Parathyroid adenoma (tissue), 2 donors: ENCODE measurements around the gene ITGB7.
"Not testable (repeated sequence)": the region's sequence is repeated elsewhere in the genome, so short reads cannot be mapped to it uniquely, and the experiment has no call there.

Experiments used
- H2AFZ ChIP-seq: fragments of 300-600 bp; sonication (generic); one replicate; pipeline ENCODE4 v1.7.0; 2017; ENCODE audit warnings: antibody characterized with exemption, mild to moderate bottlenecking
- H3K27ac ChIP-seq: fragments of 300-600 bp; sonication (generic); one replicate; pipeline ENCODE4 v1.7.0; 2017
- H3K27me3 ChIP-seq: fragments of 300-600 bp; sonication (generic); one replicate; pipeline ENCODE4 v1.7.0; 2017; ENCODE audit warnings: low read length; ENCODE audit not compliant: control insufficient read depth, insufficient read depth
- H3K36me3 ChIP-seq: fragments of 300-600 bp; sonication (generic); one replicate; pipeline ENCODE4 v1.7.0; 2017; ENCODE audit warnings: low read length; ENCODE audit not compliant: control insufficient read depth, insufficient read depth
- H3K4me1 ChIP-seq: fragments of 300-600 bp; sonication (generic); one replicate; pipeline ENCODE4 v1.7.0; 2017; ENCODE audit warnings: control low read depth
- H3K4me2 ChIP-seq: fragments of 300-600 bp; sonication (generic); one replicate; pipeline ENCODE4 v1.7.0; 2017; ENCODE audit warnings: low read length
- H3K4me3 ChIP-seq: fragments of 300-600 bp; sonication (generic); one replicate; pipeline ENCODE4 v1.7.0; 2017; ENCODE audit warnings: low read depth, low read length
- H3K79me2 ChIP-seq: fragments of 300-600 bp; sonication (generic); one replicate; pipeline ENCODE4 v1.7.0; 2017; ENCODE audit warnings: control low read depth
- H3K9ac ChIP-seq: fragments of 300-600 bp; sonication (generic); one replicate; pipeline ENCODE4 v1.7.0; 2017; ENCODE audit warnings: mild to moderate bottlenecking
- H3K9me3 ChIP-seq: fragments of 300-600 bp; sonication (generic); one replicate; pipeline ENCODE4 v1.7.0; 2017; ENCODE audit warnings: low read length; ENCODE audit not compliant: control insufficient read depth
- CTCF ChIP-seq: fragments of 300-600 bp; sonication (generic); IDR thresholded peaks from one replicate; pipeline ENCODE4 v1.7.0; 2017; ENCODE audit warnings: antibody characterized with exemption, mild to moderate bottlenecking
- donor health status: primary hyperparathyroidism.

The ITGB7 gene

DNA sequence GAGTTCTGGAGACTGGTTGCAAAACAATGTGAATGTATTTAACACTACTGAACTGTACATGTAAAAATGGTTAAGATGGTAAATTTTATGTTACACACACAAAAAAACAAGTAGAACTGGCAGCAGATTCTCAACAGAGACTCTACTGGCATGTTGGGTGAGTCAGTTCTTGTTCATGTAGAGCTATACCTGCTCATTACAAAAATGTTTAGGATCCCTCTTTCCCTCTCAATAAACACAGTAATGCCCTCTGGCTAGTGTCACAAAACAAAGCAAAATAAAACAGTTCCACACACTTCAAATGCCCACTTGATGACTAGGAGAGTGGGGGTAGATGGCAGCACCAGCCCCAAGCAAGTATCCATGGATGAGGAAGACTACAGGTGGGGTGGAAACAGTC is 40.2 kb downstream of the ITGB7 start:
- no peak overlapping the region for H3K9ac ChIP-seq
- no peaks in the 10 kb centered on the region for H3K9me3 ChIP-seq
- no peaks in the 10 kb centered on the region for H3K27me3 ChIP-seq
- H3K4me2 ChIP-seq: no peak overlapping the region
- H3K36me3 ChIP-seq: no peaks in the 10 kb centered on the region
- no peak overlapping the region for H2AFZ ChIP-seq
- peaks cover 22% of the 10 kb centered on the region for H3K4me1 ChIP-seq
- TF ChIP-seq CTCF: no peak
- no peak overlapping the region for H3K4me3 ChIP-seq
- H3K79me2 ChIP-seq: no peaks in the 10 kb centered on the region
- H3K27ac ChIP-seq: no peak overlapping the region

- H3K27me3 ChIP-seq, H2AFZ ChIP-seq, H3K4me2 ChIP-seq, H3K9me3 ChIP-seq, H3K79me2 ChIP-seq, H3K4me3 ChIP-seq, H3K4me1 ChIP-seq, H3K36me3 ChIP-seq, H3K27ac ChIP-seq, H3K9ac ChIP-seq: not testable (repeated sequence)
Observed at GRCh38 chr12:53163008-53163407, 44.0 kb downstream of the ITGB7 start.

DNA sequence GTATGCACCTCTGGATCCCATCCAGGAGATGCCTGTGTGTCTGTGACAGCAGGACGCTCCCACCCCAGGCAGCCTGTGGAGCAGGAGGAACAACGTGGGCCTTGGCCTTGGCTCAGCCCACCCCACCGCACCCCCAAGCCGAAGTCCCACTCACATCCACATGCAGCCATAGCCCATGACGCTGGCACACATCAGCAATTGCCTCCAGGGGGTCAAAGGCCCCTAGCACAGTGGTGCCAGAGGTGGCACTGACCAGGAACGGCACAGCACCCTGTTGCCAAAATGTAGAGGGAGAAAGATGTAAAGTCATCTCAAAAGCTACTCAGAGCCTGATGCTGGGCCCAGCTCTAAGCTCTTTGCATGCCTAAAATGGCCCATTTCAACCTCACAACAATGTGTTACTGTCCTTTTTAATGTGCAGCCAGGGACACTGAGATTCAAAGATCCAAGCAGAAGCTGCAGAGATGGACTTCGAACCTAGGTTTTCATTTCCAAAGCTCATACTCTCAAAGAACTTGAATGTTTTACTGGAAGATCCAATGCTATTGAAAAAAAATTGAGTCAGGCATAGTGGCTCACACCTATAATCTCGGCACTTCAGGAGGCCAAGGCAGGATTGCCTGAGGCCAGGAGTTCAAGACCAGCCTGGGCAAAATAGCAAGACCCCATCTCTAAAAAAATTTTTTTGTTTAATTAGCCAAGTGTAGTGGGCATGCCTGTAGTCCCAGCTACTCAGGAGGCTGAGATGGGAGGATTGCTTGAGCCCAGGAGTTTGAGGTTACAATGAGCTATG is 45.7 kb downstream of the ITGB7 start:
- TF ChIP-seq CTCF: no peak
- H3K4me1 ChIP-seq: peaks cover 2% of the 10 kb centered on the region
- H3K27me3 ChIP-seq: no peaks in the 10 kb centered on the region
- H3K36me3 ChIP-seq: no peaks in the 10 kb centered on the region
- H3K9ac ChIP-seq: no peak overlapping the region
- H3K9me3 ChIP-seq: no peaks in the 10 kb centered on the region
- no peak overlapping the region for H3K27ac ChIP-seq
- no peak overlapping the region for H3K4me3 ChIP-seq
- no peak overlapping the region for H3K4me2 ChIP-seq
- H2AFZ ChIP-seq: no peak overlapping the region
- no peaks in the 10 kb centered on the region for H3K79me2 ChIP-seq

GRCh38 chr12:53160673-53161072 is 46.4 kb downstream of the ITGB7 start:
- Histone ChIP-seq H3K9me3 (no peaks in the 10 kb centered on the region), H3K4me1 (peaks cover 2% of the 10 kb centered on the region), H3K36me3 (no peaks in the 10 kb centered on the region), H3K27ac (no peak overlapping the region), H3K27me3 (no peaks in the 10 kb centered on the region), H3K4me3 (no peak overlapping the region), H3K4me2 (no peak overlapping the region), H2AFZ (no peak overlapping the region), H3K9ac (no peak overlapping the region), H3K79me2 (no peaks in the 10 kb centered on the region)
- no peak for TF ChIP-seq CTCF

DNA sequence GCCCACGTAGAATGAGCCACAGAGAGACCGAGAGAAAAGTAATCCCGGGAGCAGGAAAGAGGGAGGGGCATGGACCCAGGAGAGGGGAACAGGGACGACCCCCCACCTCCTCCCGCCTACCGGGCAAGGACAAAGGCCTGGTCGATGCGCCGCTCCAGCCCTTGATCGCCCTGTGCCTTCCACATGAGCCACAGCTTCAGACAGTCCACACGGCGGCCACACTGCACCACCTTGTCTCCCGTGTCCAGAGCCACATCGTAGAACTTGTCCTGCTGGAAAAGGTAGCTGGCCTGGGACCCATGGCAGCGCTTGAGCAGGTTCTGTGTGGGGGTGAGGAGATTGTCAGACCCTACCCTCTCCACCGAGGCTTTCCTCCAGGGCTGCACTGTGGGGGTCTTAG is 47.1 kb downstream of the ITGB7 start:
- no peak for TF ChIP-seq CTCF
- Histone ChIP-seq H3K36me3 (no peaks in the 10 kb centered on the region), H3K9me3 (no peaks in the 10 kb centered on the region), H3K4me3 (no peak overlapping the region), H3K4me2 (no peak overlapping the region), H3K79me2 (no peaks in the 10 kb centered on the region), H3K4me1 (peaks cover 2% of the 10 kb centered on the region), H3K27me3 (no peaks in the 10 kb centered on the region), H2AFZ (no peak overlapping the region), H3K9ac (no peak overlapping the region), H3K27ac (no peak overlapping the region)
